Measurements from ENCODE around the gene FOXD3.

FOXD3 gene

GRCh38 chr1:63362073-63362472, 39.7 kb downstream of the FOXD3 start:
- DNase-seq (ENCODE audit: low read depth in 3 of 3) = no peak

- DNase-seq (ENCODE audit: low read depth in 3 of 3) = no peak
Observed at GRCh38 chr1:63362578-63362977, 40.2 kb downstream of the FOXD3 start.

GRCh38 chr1:63363014-63363413, 40.6 kb downstream of the FOXD3 start:
- no peak for DNase-seq (ENCODE audit: low read depth in 3 of 3)

GRCh38 chr1:63366908-63367214, 44.5 kb downstream of the FOXD3 start:
- no peak for DNase-seq (ENCODE audit: low read depth in 3 of 3)

- peak; percentile 84 to 92 (median 86) for DNase-seq (ENCODE audit: low read depth in 3 of 3)
Observed at GRCh38 chr1:63367215-63368103, 45.1 kb downstream of the FOXD3 start, which contains the start of gene ALG6. Gene ALG6 (plus strand): TSS chr1:63367627. CDS start chr1:63370978, 3,351 bp downstream.

GRCh38 chr1:63368131-63368530, 45.8 kb downstream of the FOXD3 start:
- no peak for DNase-seq (ENCODE audit: low read depth in 3 of 3)

Data from stimulated activated CD4-positive, alpha-beta T cell treated with anti-CD3 and anti-CD28 coated beads, TNF-alpha, amount 100 ng/mL, for 48 hours (primary cell).